ENCODE data around the gene HID1.

DNA sequence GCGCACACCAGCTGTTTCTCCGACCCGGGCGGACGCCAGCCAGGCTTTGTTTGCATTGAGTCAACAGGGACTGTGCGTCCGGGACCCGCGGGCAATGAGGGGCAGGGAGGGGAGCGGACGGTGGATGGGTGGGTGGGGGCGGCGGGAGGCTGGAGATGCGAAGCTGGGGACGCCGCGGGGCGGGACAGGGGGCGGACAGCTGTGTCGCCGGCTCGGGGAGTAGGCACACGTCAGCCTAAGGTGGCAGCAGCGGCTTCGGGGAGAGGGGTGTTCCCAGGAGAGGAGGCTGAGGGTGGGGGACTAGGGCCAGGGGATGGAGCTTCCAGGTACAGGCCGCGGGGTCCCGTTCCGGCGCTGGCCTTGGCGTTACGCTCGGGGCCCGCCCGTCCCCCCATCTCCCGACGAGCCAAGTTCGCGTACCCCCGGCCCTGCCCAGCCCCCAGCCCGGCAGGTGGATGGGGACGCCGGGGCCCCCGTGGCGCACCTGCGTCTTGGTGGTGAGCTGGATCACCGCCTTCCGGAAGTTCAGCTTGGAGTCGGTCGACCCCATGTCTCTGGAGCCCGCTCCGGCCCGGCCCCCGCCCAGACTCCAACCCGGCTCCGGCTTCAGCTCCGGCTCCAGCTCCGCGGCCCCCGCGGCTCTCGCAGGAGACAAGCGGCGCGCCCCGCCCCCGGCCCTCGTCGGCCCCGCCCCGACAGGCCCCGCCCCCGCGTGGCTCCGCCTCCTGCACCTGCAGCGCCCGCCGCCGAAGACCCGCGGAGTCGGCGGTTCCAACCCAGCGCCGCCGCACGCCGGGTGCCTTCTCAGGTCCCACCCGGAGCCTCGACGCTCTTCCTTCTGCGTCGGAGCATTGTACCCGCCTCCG lies at the start of gene HID1:
- no peak for TF ChIP-seq YY1 (IDR thresholded peaks at IDR 0.05; ENCODE audit: low read depth)
- TF ChIP-seq, protein P1, sequence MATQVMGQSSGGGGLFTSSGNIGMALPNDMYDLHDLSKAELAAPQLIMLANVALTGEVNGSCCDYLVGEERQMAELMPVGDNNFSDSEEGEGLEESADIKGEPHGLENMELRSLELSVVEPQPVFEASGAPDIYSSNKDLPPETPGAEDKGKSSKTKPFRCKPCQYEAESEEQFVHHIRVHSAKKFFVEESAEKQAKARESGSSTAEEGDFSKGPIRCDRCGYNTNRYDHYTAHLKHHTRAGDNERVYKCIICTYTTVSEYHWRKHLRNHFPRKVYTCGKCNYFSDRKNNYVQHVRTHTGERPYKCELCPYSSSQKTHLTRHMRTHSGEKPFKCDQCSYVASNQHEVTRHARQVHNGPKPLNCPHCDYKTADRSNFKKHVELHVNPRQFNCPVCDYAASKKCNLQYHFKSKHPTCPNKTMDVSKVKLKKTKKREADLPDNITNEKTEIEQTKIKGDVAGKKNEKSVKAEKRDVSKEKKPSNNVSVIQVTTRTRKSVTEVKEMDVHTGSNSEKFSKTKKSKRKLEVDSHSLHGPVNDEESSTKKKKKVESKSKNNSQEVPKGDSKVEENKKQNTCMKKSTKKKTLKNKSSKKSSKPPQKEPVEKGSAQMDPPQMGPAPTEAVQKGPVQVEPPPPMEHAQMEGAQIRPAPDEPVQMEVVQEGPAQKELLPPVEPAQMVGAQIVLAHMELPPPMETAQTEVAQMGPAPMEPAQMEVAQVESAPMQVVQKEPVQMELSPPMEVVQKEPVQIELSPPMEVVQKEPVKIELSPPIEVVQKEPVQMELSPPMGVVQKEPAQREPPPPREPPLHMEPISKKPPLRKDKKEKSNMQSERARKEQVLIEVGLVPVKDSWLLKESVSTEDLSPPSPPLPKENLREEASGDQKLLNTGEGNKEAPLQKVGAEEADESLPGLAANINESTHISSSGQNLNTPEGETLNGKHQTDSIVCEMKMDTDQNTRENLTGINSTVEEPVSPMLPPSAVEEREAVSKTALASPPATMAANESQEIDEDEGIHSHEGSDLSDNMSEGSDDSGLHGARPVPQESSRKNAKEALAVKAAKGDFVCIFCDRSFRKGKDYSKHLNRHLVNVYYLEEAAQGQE (IDR thresholded peaks at IDR 0.05; ENCODE audit: low read depth), result no peak
- TF ChIP-seq EP300 (IDR thresholded peaks at IDR 0.05; ENCODE audit: borderline replicate concordance), result peak; percentile 36
- peak; percentile 85; the same call in 1 of the 2 replicates for TF ChIP-seq ZBTB7A (IDR thresholded peaks at IDR 0.05; ENCODE audit: low read depth)
- TF ChIP-seq EGR1 (IDR thresholded peaks at IDR 0.05), result no peak; the same call in none of the 2 replicates
- TF ChIP-seq RAD21 (IDR thresholded peaks at IDR 0.05; ENCODE audit: low read depth), result no peak
- no peak for TF ChIP-seq CEBPB (IDR thresholded peaks at IDR 0.05)
- TF ChIP-seq TAF1 (IDR thresholded peaks at IDR 0.05; ENCODE audit: low read depth), result no peak
- TF ChIP-seq, protein P2, sequence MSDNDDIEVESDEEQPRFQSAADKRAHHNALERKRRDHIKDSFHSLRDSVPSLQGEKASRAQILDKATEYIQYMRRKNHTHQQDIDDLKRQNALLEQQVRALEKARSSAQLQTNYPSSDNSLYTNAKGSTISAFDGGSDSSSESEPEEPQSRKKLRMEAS (IDR thresholded peaks at IDR 0.05), result peak; percentile 76

Measured in Ishikawa (cell line).